ENCODE data around the gene SYK. TPM values are rescaled to one million over a fixed set of nuclear protein-coding genes. Genes with fewer than 3 reads are reported as not detected.

SYK gene
- total RNA-seq, 1 experiment from 2014 or later = 9.0 TPM

GRCh38 chr9:90840696-90841095, 39.1 kb downstream of the SYK start:
- Histone ChIP-seq H3K4me3 (replicated peaks in 1 of 2; ENCODE audit: low read depth in 1 of 2, low read length in 2 of 2) (no peak overlapping the region), H3K27me3 (ENCODE audit: insufficient read depth, low read length) (no peaks in the 10 kb centered on the region), H2AFZ (ENCODE audit: low read depth, low read length, poor library complexity, severe bottlenecking) (no peak overlapping the region), H3K9ac (ENCODE audit: low read length) (no peak overlapping the region), H3K36me3 (ENCODE audit: control insufficient read depth in 1 of 2, insufficient read depth in 2 of 2, low read length in 2 of 2) (no peaks in the 10 kb centered on the region), H3K9me3 (ENCODE audit: control insufficient read depth in 1 of 2, insufficient read depth in 1 of 2, low read depth in 1 of 2, low read length in 2 of 2) (peaks cover 0 to 12% of the 10 kb centered on the region in 2 experiments; a peak in 1 of 4 replicates), H3K27ac (ENCODE audit: low read depth, low read length) (no peak overlapping the region), H3K4me1 (ENCODE audit: control insufficient read depth in 1 of 2, insufficient read depth in 2 of 2, low read length in 2 of 2) (no peaks in the 10 kb centered on the region), H3K79me2 (ENCODE audit: insufficient read depth, low read length) (no peaks in the 10 kb centered on the region), H3K4me2 (ENCODE audit: low read length) (no peak overlapping the region), H4K20me1 (ENCODE audit: insufficient read depth) (no peaks in the 10 kb centered on the region), H3K9me2 (ENCODE audit: insufficient read depth) (no peaks in the 10 kb centered on the region)
- no peak for ATAC-seq
- no peak for DNase-seq (ENCODE audit: low read depth, low spot score)
- ChIA-PET POLR2A (no interaction called here), RAD21 (ENCODE audit: low non-redundant PET in 1 of 2, low total read pairs in 2 of 2, uncharacterized antibody in 2 of 2, unreplicated experiment in 2 of 2) (no interaction called here), CTCF (no interaction called here)
- intact Hi-C loops (cut with micrococcal nuclease) = no loop called here
- no TSS peak for BruUV-seq (replicated peaks)
- TF ChIP-seq SRF (IDR thresholded peaks at IDR 0.05; ENCODE audit: low read depth) = no peak
- TF ChIP-seq FOSL1 (IDR thresholded peaks at IDR 0.05; ENCODE audit: low read depth) = no peak
- TF ChIP-seq POLR2A (IDR thresholded peaks at IDR 0.05; ENCODE audit: borderline replicate concordance, extremely low read depth, insufficient read depth, insufficient read length) = no peak
- TF ChIP-seq MAX (IDR thresholded peaks at IDR 0.05) = no peak
- TF ChIP-seq CEBPB (IDR thresholded peaks at IDR 0.05; ENCODE audit: low read depth) = no peak
- TF ChIP-seq CBX3 (IDR thresholded peaks at IDR 0.05; ENCODE audit: low read depth) = no peak
- TF ChIP-seq ZFX (IDR thresholded peaks at IDR 0.05) = no peak
- TF ChIP-seq SP1 (IDR thresholded peaks at IDR 0.05; ENCODE audit: low read depth) = no peak
- no peak for TF ChIP-seq SIN3A (IDR thresholded peaks at IDR 0.05; ENCODE audit: low read depth)
- TF ChIP-seq ELF1 (IDR thresholded peaks at IDR 0.05; ENCODE audit: borderline replicate concordance, low read depth) = no peak
- TF ChIP-seq RAD21 (IDR thresholded peaks at IDR 0.05; ENCODE audit: low read depth) = no peak
- TF ChIP-seq POLR2AphosphoS5 (IDR thresholded peaks at IDR 0.05; ENCODE audit: low read depth, low read length) = no peak
- TF ChIP-seq YY1 (IDR thresholded peaks at IDR 0.05; ENCODE audit: extremely low read depth, insufficient replicate concordance, low read depth, low read length) = no peak
- TF ChIP-seq REST (IDR thresholded peaks at IDR 0.05; ENCODE audit: low read depth) = no peak

All from HCT116 (cell line).